ENCODE measurements around the gene SLIT3. TPM values are rescaled to one million over a fixed set of nuclear protein-coding genes. Genes with fewer than 3 reads are reported as not detected.

Gene SLIT3
- total RNA-seq, 1 experiment from 2014 or later, result 0.92 TPM

DNA sequence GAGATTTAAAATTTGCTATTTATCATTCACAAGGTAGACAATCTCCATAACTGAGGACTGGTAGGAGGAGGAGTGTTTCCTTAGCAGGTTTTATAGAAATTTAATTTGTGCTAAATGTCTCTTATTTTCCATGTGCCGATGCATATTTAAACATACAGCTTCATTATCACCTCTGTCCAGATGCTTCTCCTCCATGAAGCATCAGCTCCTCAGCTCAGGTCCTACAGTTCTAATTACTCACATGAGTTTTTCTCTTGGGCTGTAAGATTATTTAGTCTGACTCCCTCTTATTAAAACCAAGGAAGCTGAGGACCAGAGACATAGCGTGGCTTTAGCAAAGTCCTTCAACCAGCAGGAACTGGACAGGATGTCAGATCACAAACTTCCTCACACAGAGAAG, 421.6 kb downstream of the SLIT3 start:
- Histone ChIP-seq H4K20me1 (ENCODE audit: control insufficient read depth, insufficient read depth, insufficient read length) (no peaks in the 10 kb centered on the region), H2BK20ac (ENCODE audit: low read depth, low read length, poor library complexity, severe bottlenecking) (no peak overlapping the region), H3K27ac (ENCODE audit: insufficient read length, low read depth, low read length) (no peak overlapping the region), H3K79me2 (ENCODE audit: insufficient read depth, low read length) (no peaks in the 10 kb centered on the region), H2BK15ac (ENCODE audit: low read depth, low read length) (no peak overlapping the region), H3T11ph (ENCODE audit: low read length) (no peak overlapping the region), H2AFZ (ENCODE audit: low read length) (no peak overlapping the region), H3K4me2 (ENCODE audit: insufficient read depth, insufficient read length, low read length) (no peak overlapping the region), H3K9ac (ENCODE audit: extremely low read depth, insufficient read length, low read length) (no peak overlapping the region), H3K23ac (ENCODE audit: insufficient read length, low read depth, low read length) (no peak overlapping the region), H3K56ac (ENCODE audit: insufficient read length, low read depth, low read length) (no peak overlapping the region), H3K79me1 (ENCODE audit: insufficient read depth, low read depth, low read length, poor library complexity, severe bottlenecking) (no peaks in the 10 kb centered on the region), H2BK5ac (ENCODE audit: insufficient read length, low read length) (no peak overlapping the region), H2BK12ac (ENCODE audit: insufficient read length, low read depth, low read length) (no peak overlapping the region), H3K27me3 (ENCODE audit: insufficient read depth, low read length) (no peaks in the 10 kb centered on the region), H3K18ac (ENCODE audit: insufficient read length, low read depth, low read length) (no peak overlapping the region), H3K4ac (ENCODE audit: low read depth, low read length) (no peak overlapping the region), H2AK5ac (ENCODE audit: insufficient read length, low read length) (no peak overlapping the region), H4K5ac (ENCODE audit: insufficient read length, low read depth, low read length) (no peak overlapping the region), H3K4me1 (ENCODE audit: insufficient read depth, low read length) (no peaks in the 10 kb centered on the region; the same call in 1 of the 2 replicates), H2BK120ac (ENCODE audit: low read depth, low read length, poor library complexity, severe bottlenecking) (no peak overlapping the region), H3K14ac (ENCODE audit: insufficient read depth, low read length) (no peak overlapping the region), H4K8ac (replicated peaks; ENCODE audit: insufficient read length, low read depth, low read length) (no peak overlapping the region), H4K91ac (ENCODE audit: insufficient read length, low read depth, low read length) (no peak overlapping the region), H3K23me2 (ENCODE audit: insufficient read length, low read depth, low read length, poor library complexity, severe bottlenecking) (no peaks in the 10 kb centered on the region), H3K9me3 (ENCODE audit: control insufficient read depth, low read depth, low read length) (no peaks in the 10 kb centered on the region)
- Mint-ChIP-seq H3K9me3 (no peaks in the 10 kb centered on the region), H3K36me3 (ENCODE audit: insufficient read depth in 1 of 3, low read depth in 3 of 3) (no peaks in the 10 kb centered on the region), H3K27ac (no peak overlapping the region), H3K4me1 (peaks cover 42 to 52% of the 10 kb centered on the region in 2 experiments), H3K4me3 (no peak overlapping the region; a peak in 1 of 5 replicates), H3K27me3 (ENCODE audit: low read depth) (peaks cover 30% of the 10 kb centered on the region)
- TF ChIP-seq, protein P1, sequence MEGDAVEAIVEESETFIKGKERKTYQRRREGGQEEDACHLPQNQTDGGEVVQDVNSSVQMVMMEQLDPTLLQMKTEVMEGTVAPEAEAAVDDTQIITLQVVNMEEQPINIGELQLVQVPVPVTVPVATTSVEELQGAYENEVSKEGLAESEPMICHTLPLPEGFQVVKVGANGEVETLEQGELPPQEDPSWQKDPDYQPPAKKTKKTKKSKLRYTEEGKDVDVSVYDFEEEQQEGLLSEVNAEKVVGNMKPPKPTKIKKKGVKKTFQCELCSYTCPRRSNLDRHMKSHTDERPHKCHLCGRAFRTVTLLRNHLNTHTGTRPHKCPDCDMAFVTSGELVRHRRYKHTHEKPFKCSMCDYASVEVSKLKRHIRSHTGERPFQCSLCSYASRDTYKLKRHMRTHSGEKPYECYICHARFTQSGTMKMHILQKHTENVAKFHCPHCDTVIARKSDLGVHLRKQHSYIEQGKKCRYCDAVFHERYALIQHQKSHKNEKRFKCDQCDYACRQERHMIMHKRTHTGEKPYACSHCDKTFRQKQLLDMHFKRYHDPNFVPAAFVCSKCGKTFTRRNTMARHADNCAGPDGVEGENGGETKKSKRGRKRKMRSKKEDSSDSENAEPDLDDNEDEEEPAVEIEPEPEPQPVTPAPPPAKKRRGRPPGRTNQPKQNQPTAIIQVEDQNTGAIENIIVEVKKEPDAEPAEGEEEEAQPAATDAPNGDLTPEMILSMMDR (conservative IDR thresholded peaks at IDR 0.05), result no peak
- no peak for DNase-seq
- no CpG with 5 or more reads among the region's 2 CpGs for WGBS (ENCODE audit: extremely low coverage, insufficient read length, low lambda C conversion rate)
